Activated effector memory CD4-positive, alpha-beta T cell treated with anti-CD3 and anti-CD28 coated beads, Interleukin-2, amount 50 U/mL, for 16 hours (primary cell): ENCODE data around the gene SERTM2.

Source experiments
- DNase-seq: peaks from one replicate; pipeline ENCODE4 v3.0.0-alpha.2; 2020

The SERTM2 gene

DNA sequence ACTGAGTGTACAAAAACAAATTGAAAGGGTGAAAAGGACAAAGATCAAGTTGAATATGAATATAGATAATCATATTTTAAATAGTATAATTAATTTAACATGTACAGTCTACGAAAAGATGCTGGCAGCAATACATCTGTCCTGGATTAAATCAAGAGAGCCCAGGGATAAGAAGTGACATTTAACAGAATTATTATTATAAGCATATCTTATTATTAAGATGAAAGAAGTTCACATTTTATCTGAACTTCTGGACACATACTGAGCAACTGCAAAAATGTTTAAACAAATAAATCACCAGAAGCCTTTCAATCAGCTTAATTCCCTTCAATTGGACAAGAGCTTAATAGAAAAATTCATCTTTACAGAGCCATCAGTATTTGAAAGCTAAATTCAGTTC, 50.4 kb downstream of the SERTM2 start:
- DNase-seq: no peak

DNA sequence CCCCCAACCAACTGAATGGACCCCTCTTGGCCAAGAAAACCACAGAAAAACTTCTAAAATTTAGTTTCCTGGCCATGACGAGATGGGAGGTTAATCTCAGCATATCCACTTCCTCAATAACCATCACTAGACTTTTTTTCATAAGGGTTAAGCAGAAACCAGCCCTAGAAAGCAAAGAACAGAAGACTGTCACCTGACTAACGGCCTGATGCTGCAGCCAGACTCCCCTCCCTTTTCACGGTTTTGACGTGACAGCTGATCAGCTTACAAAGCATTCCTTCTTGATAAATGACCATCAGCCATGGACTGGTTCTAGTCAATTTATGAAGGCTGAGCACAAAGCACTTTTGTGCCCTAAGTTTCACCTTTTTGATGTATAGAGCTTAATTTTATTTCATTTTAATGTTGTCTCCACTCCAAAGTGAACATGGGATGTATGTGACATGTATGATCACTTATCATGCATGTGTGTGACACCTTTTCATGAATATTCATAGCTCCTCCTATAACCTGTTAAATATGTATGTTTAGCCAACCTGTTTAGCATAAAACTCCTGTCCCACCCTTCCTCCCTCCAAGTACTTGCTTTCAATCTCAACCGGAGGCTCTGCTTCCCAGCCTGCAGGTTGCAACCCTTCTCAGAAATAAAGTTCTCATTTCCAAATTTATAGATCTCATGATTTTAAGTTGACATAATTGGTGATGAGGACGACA, 56.3 kb downstream of the SERTM2 start:
- no peak for DNase-seq

DNA sequence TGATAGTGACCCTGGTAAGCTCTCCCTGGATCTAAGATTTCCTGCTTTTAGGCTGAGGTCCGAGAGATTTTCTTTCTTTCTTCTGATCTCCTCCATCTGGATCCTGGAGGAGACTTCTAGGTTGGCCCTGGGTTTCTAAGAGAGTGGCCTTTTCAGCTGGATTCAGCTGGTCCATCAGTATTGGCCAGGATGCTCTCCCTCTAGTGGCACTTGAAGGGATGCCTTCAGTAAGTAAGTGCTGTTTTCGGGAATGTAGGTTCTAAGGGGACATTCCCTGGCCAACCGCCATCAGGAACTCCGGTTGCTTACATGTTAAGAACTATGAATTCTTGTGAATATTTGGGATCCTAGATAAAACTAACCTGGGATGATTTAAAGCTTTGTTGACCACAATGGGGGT, 56.9 kb downstream of the SERTM2 start:
- DNase-seq: no peak

DNA sequence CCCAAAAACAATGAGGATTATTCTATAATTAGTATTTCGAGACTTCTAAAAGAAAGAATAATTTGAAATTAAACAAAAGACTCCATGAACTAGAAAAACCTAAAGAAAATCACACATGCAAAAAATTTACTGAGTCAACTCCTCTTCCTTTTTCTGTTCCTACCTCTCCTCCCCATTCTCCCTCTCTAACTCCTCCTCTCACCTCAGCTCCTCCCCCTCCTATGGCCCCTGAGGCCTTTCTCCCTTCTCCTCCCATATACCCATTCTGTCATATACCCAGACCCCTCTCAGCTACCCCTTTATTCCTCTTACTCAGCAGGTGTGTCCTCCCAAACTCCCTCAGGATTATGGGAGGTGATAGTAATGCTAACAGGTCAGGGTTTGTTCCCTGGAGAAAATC, 57.4 kb downstream of the SERTM2 start:
- DNase-seq: no peak
